Lung (tissue), 12 donors: ENCODE data around the gene CAMK1D. TPM values are rescaled to one million over a fixed set of nuclear protein-coding genes. Genes with fewer than 3 reads are reported as not detected.

Source experiments
- ATAC-seq: fragments of 200-7000 bp; cut with Tn5 transposase; one replicate; pipeline ENCODE4 v1.9.1; 2020; ENCODE audit warnings: moderate number of reproducible peaks; ENCODE audit not compliant: insufficient read depth, low FRiP score
- DNase-seq, 3 donors: peaks; one replicate each; pipeline ENCODE4 v3.0.0-alpha.2; 2013 to 2017
- H3K27ac ChIP-seq, 2 donors: one replicate each; pipeline ENCODE4 v1.5.1; 2013; ENCODE audit warnings: mild to moderate bottlenecking in 2 of 2, moderate library complexity in 2 of 2, control low read depth in 1 of 2, inconsistent platforms in 1 of 2, low read depth in 1 of 2, low read length in 1 of 2
- H3K27me3 ChIP-seq, 3 donors: one replicate each; pipeline ENCODE4 v1.5.1; 2013; ENCODE audit warnings: low read length in 2 of 3; ENCODE audit not compliant: control insufficient read depth in 3 of 3, insufficient read depth in 3 of 3
- H3K36me3 ChIP-seq, 4 donors: one replicate each; pipeline ENCODE4 v1.5.1; 2013; ENCODE audit warnings: low read length in 4 of 4, mild to moderate bottlenecking in 1 of 4, moderate library complexity in 1 of 4; ENCODE audit not compliant: control insufficient read depth in 4 of 4, insufficient read depth in 4 of 4
- H3K4me1 ChIP-seq, 5 donors: one replicate each; pipeline ENCODE4 v1.5.1; 2013; ENCODE audit warnings: low read length in 5 of 5, mild to moderate bottlenecking in 2 of 5, moderate library complexity in 1 of 5; ENCODE audit not compliant: control insufficient read depth in 5 of 5, insufficient read depth in 5 of 5
- H3K4me3 ChIP-seq: one replicate; pipeline ENCODE4 v1.5.1; 2013; ENCODE audit warnings: mild to moderate bottlenecking, control low read depth, moderate library complexity
- H3K9ac ChIP-seq, 2 donors: one replicate each; pipeline ENCODE4 v1.5.1; 2013; ENCODE audit warnings: low read length in 2 of 2, control low read depth in 1 of 2; ENCODE audit not compliant: insufficient read depth in 1 of 2
- H3K9me3 ChIP-seq, 4 donors: one replicate each; pipeline ENCODE4 v1.5.1; 2013; ENCODE audit warnings: low read length in 3 of 4, mild to moderate bottlenecking in 1 of 4, moderate library complexity in 1 of 4; ENCODE audit not compliant: control insufficient read depth in 4 of 4, insufficient read depth in 3 of 4
- CTCF ChIP-seq: IDR thresholded peaks from 2 replicates; pipeline ENCODE4 v1.5.1; 2012; ENCODE audit warnings: mild to moderate bottlenecking; ENCODE audit errors: control extremely low read depth, extremely low read depth
- WGBS, 2 donors: extraction: QIAGEN DNeasy Blood & Tissue Kit; methylation state at CpG; one replicate each; pipeline ENCODE4 v1.1.7; 2013; 5-methylcytosine and 5-hydroxymethylcytosine counted together
- polyA plus RNA-seq, 2 donors: library from polyadenylated mRNA; stranded (reverse); fragments of 200-250 nt; gene quantifications; one replicate each; pipeline ENCODE4 v1.2.1, GENCODE V29; 2013
- total RNA-seq, 2 donors: library from RNA; depleted of rRNA in 1 of 2; stranded (reverse); fragments of >200 nt in 1 of 2; gene quantifications; one replicate each; pipeline ENCODE4 v1.2.1, GENCODE V29; 2014 to 2021
- donor health status: control.
- donor health status: control.
- donor health status: Bipolar disorder and iron deficiency.
- donor health status: healthy.
- donor health status: DM: yes; HTN: yes; CAD: no.

The CAMK1D gene
- total and polyA plus RNA-seq, 4 donors = 3.2 to 37.4 (median 7.0) TPM

DNA sequence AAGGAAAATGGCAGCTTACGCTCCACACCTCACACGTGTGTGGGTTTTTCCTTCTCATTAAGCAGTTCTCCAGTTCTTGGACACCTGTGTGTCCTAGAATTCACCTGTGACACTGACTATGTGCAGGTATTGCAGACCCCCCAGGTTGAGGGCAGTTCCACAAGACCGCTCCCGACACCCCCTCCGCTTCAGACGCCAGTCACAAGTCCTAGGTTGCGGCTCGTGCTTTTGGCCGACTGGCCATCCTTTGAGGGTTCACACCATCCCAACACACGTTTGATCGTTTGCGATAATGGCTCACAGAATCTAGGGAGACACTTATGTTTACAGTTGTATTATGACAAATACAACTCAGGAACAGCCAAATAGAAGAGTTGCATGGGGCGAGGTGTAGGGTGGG, 44.5 kb downstream of the CAMK1D start:
- peaks cover 0 to 15% (median 6%) of the 10 kb centered on the region in 5 donors for H3K4me1 ChIP-seq
- H3K27me3 ChIP-seq = peaks cover 0 to 33% (median 0%) of the 10 kb centered on the region in 3 donors
- ATAC-seq (no peak), DNase-seq (no peak)
- no peaks in the 10 kb centered on the region for H3K36me3 ChIP-seq
- no peak overlapping the region for H3K4me3 ChIP-seq
- no peak overlapping the region for H3K27ac ChIP-seq
- TF ChIP-seq CTCF = no peak
- WGBS, 2 donors = 97 to 98% methylated on average over 13 of the region's 13 CpGs
- H3K9ac ChIP-seq = no peak overlapping the region
- peaks cover 0 to 4% (median 0%) of the 10 kb centered on the region in 4 donors for H3K9me3 ChIP-seq

GRCh38 chr10:12394241-12395033, 45.1 kb downstream of the CAMK1D start:
- DNase-seq (no peak), ATAC-seq (no peak)
- no peak overlapping the region for H3K27ac ChIP-seq
- peaks cover 0 to 15% (median 4%) of the 10 kb centered on the region in 5 donors for H3K4me1 ChIP-seq
- H3K9me3 ChIP-seq = peaks cover 0 to 3% (median 0%) of the 10 kb centered on the region in 4 donors
- H3K9ac ChIP-seq = no peak overlapping the region
- 81 to 94% methylated on average over 8 of the region's 8 CpGs for WGBS, 2 donors
- no peak for TF ChIP-seq CTCF
- H3K36me3 ChIP-seq = no peaks in the 10 kb centered on the region
- H3K27me3 ChIP-seq = peaks cover 0 to 29% (median 0%) of the 10 kb centered on the region in 3 donors
- H3K4me3 ChIP-seq = no peak overlapping the region

DNA sequence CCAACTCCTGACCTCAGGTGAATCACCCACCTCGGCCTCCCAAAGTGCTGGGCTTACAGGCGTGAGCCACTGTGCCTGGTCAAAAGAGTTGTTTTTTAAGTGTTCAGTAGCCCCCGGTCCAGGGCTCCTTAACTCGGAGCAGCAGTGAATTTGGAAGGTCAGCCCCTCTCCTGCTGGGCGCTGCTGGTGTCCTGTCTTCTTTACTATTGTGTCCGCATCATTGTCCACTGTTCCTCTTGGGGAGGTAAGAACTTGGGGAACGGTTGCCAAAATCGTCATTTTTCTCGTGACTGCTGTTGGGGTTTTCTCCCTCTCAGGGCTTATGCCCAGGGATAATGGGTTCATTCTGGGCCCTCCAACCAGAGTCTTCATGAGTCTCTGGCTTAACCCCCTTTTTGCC, 46.7 kb downstream of the CAMK1D start:
- Histone ChIP-seq H3K9ac (no peak overlapping the region), H3K9me3 (peaks cover 0 to 3% (median 0%) of the 10 kb centered on the region in 4 donors), H3K4me3 (no peak overlapping the region), H3K36me3 (no peaks in the 10 kb centered on the region), H3K4me1 (peaks cover 0 to 12% (median 4%) of the 10 kb centered on the region in 5 donors), H3K27ac (no peak overlapping the region), H3K27me3 (peaks cover 0 to 32% (median 2%) of the 10 kb centered on the region in 3 donors)
- ATAC-seq = no peak
- WGBS, 2 donors = 79 to 93% methylated on average over 9 of the region's 9 CpGs
- DNase-seq = no peak
- TF ChIP-seq CTCF = no peak
